Activated CD4-positive, alpha-beta memory T cell treated with anti-CD3 and anti-CD28 coated beads, Interleukin-2, amount 10 ng/mL, durations not matched to agents 7 days and 5 days (primary cell): ENCODE data around the gene PRKAA2. TPM values are rescaled to one million over a fixed set of nuclear protein-coding genes. Genes with fewer than 3 reads are reported as not detected.

Experiments used
- CTCF ChIA-PET: fragments of 350-600 bp; sonication (Branson Sonifier 250); formaldehyde crosslinking; loops from one replicate; lab custom pipeline; 2021; ENCODE audit warnings: antibody characterized with exemption, inconsistent platforms; lab: Charles Lee
- POLR2A ChIA-PET: fragments of 350-600 bp; sonication (Branson Sonifier 250); formaldehyde crosslinking; loops from one replicate; lab custom pipeline; 2021; ENCODE audit warnings: antibody characterized with exemption; lab: Charles Lee
- DNase-seq: peaks from one replicate; pipeline ENCODE4 v3.0.0-alpha.2; 2020
- H3K27ac Mint-ChIP-seq: one replicate; pipeline ENCODE4 v1.8.0; 2021; ENCODE audit warnings: mild to moderate bottlenecking, mixed read lengths
- H3K27me3 Mint-ChIP-seq: one replicate; pipeline ENCODE4 v1.8.0; 2021; ENCODE audit warnings: mixed read lengths
- H3K36me3 Mint-ChIP-seq: one replicate; pipeline ENCODE4 v1.8.0; 2021; ENCODE audit warnings: low read depth, mixed read lengths
- H3K4me1 Mint-ChIP-seq: one replicate; pipeline ENCODE4 v1.8.0; 2021; ENCODE audit warnings: mixed read lengths
- H3K4me3 Mint-ChIP-seq: one replicate; pipeline ENCODE4 v1.8.0; 2021; ENCODE audit warnings: mild to moderate bottlenecking, mixed read lengths
- H3K9me3 Mint-ChIP-seq: one replicate; pipeline ENCODE4 v1.8.0; 2021; ENCODE audit warnings: mixed read lengths
- total RNA-seq, 2 experiments: library from RNA; stranded (reverse); gene quantifications; one replicate each; pipeline ENCODE4 v1.2.3, GENCODE V29; 2021

The PRKAA2 gene
- total RNA-seq, 2 experiments from 2014 or later: not detected

DNA sequence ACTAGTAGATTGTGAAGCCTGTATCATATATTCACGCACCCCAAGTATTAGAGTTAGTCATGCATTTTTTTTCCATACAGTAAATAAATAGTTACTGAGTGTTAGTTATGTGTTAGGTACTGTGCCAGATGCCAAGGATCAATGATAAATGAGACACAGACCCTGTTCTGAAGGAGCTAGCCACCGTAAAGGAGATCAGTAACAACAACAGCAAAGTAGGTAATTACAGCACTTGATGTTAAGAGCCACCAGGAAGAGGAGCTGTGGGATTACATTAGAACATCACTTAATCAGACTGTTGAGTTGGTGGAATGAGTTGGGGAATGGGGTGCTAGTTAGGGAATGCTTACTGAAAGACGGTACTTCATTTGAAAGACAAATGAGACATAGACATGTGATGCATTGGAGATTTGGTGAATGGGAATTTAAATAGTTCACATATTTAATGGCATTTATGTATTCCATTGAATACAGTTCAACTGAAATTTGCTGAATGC is 21.0 kb downstream of the PRKAA2 start:
- Mint-ChIP-seq H3K27me3 (no peaks in the 10 kb centered on the region), H3K27ac (no peak overlapping the region), H3K4me1 (no peaks in the 10 kb centered on the region), H3K36me3 (no peaks in the 10 kb centered on the region), H3K4me3 (no peak overlapping the region), H3K9me3 (no peaks in the 10 kb centered on the region)
- POLR2A ChIA-PET: no interaction called here
- no peak for DNase-seq
- CTCF ChIA-PET: no interaction called here

DNA sequence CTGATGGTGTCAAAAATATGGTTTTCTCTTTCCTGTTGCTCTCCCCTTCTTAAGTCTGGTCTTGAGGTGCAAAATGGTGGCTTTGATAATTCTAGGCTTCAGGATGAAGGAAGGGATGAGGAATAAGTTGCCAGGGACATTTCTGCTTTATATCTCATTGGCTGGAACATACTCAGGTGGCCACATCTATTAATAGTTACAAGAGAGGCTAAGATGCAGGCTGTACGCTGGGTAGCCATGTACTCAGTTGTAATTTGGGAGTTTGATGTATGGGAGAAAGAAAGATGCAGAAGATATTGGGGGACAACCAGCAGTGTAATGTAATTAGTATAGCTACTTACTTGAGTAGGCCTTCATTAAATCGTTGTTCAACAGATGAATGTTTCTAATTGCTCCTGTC is 25.2 kb downstream of the PRKAA2 start:
- Mint-ChIP-seq H3K9me3 (no peaks in the 10 kb centered on the region), H3K27ac (no peak overlapping the region), H3K4me3 (no peak overlapping the region), H3K27me3 (peaks cover 2% of the 10 kb centered on the region), H3K36me3 (no peaks in the 10 kb centered on the region), H3K4me1 (no peaks in the 10 kb centered on the region)
- no peak for DNase-seq
- ChIA-PET POLR2A (no interaction called here), CTCF (no interaction called here)

GRCh38 chr1:56671085-56671484 is 26.0 kb downstream of the PRKAA2 start:
- H3K4me3 Mint-ChIP-seq: no peak overlapping the region
- no peaks in the 10 kb centered on the region for H3K4me1 Mint-ChIP-seq
- ChIA-PET POLR2A (no interaction called here), CTCF (no interaction called here)
- peaks cover 2% of the 10 kb centered on the region for H3K27me3 Mint-ChIP-seq
- H3K36me3 Mint-ChIP-seq: no peaks in the 10 kb centered on the region
- DNase-seq: no peak
- H3K9me3 Mint-ChIP-seq: no peaks in the 10 kb centered on the region
- no peak overlapping the region for H3K27ac Mint-ChIP-seq

- ChIA-PET POLR2A (no interaction called here), CTCF (no interaction called here)
- DNase-seq: no peak
- Mint-ChIP-seq H3K27ac (no peak overlapping the region), H3K9me3 (no peaks in the 10 kb centered on the region), H3K4me1 (no peaks in the 10 kb centered on the region), H3K27me3 (peaks cover 2% of the 10 kb centered on the region), H3K4me3 (no peak overlapping the region), H3K36me3 (no peaks in the 10 kb centered on the region)
Measured at GRCh38 chr1:56671542-56671941, 26.4 kb downstream of the PRKAA2 start.

GRCh38 chr1:56672579-56672978 is 27.5 kb downstream of the PRKAA2 start:
- POLR2A ChIA-PET: no interaction called here
- Mint-ChIP-seq H3K27ac (no peak overlapping the region), H3K4me1 (no peaks in the 10 kb centered on the region), H3K4me3 (no peak overlapping the region), H3K9me3 (no peaks in the 10 kb centered on the region), H3K27me3 (peaks cover 2% of the 10 kb centered on the region), H3K36me3 (no peaks in the 10 kb centered on the region)
- DNase-seq: no peak
- CTCF ChIA-PET: no interaction called here

- Mint-ChIP-seq H3K36me3 (no peaks in the 10 kb centered on the region), H3K9me3 (no peaks in the 10 kb centered on the region), H3K27me3 (peaks cover 2% of the 10 kb centered on the region), H3K4me3 (no peak overlapping the region), H3K27ac (no peak overlapping the region), H3K4me1 (no peaks in the 10 kb centered on the region)
- ChIA-PET CTCF (no interaction called here), POLR2A (no interaction called here)
- DNase-seq: no peak
Measured at GRCh38 chr1:56675763-56676162, 30.6 kb downstream of the PRKAA2 start.

DNA sequence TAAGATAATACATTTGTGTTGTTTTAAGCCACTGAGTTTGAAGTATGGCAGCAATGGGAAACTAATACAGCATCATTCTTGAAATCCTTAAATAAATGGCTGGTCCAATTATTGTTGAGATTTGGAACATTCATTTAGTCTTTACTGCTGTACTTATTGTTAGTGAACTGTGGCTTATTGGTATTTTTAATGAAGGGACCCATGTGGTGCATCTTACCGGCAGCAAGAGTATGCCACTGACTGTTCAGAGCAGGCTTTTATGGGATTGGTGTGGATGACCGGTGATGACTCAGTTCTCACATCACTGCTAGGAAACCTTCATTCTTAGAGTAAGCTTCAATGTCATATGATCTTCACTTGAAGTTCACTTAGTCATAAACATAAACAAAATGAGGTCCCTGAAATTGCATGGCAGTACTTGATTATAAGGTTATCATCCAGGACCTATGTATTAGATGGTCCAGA is 31.5 kb downstream of the PRKAA2 start:
- H3K27ac Mint-ChIP-seq: no peak overlapping the region
- peaks cover 2% of the 10 kb centered on the region for H3K27me3 Mint-ChIP-seq
- POLR2A ChIA-PET: no interaction called here
- DNase-seq: no peak
- H3K4me3 Mint-ChIP-seq: no peak overlapping the region
- H3K36me3 Mint-ChIP-seq: no peaks in the 10 kb centered on the region
- CTCF ChIA-PET: no interaction called here
- no peaks in the 10 kb centered on the region for H3K9me3 Mint-ChIP-seq
- H3K4me1 Mint-ChIP-seq: no peaks in the 10 kb centered on the region

- DNase-seq: no peak
- no peaks in the 10 kb centered on the region for H3K36me3 Mint-ChIP-seq
- H3K27me3 Mint-ChIP-seq: no peaks in the 10 kb centered on the region
- H3K27ac Mint-ChIP-seq: no peak overlapping the region
- H3K9me3 Mint-ChIP-seq: no peaks in the 10 kb centered on the region
- H3K4me1 Mint-ChIP-seq: peaks cover 2% of the 10 kb centered on the region
- ChIA-PET POLR2A (no interaction called here), CTCF (no interaction called here)
- no peak overlapping the region for H3K4me3 Mint-ChIP-seq
Measured at GRCh38 chr1:56683569-56683968, 38.5 kb downstream of the PRKAA2 start.

DNA sequence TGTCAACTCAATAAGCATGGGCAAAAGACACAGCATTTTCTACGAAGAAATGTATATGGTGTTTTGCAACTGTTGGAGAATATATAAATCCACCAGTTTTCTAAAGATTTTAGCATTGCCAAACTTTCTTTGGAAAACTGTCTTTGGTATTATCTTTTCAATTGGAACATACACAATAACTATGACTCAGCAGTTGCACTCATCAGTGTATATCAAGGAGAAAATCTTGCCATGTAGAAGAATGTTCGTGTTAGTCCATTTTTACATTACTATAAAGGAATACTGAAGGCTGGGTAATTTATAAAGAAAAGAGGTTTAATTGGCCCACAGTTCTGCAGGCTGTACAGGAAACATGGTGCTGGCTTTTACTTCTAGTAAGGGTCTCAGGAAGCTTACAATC is 41.1 kb downstream of the PRKAA2 start:
- Mint-ChIP-seq H3K9me3 (no peaks in the 10 kb centered on the region), H3K36me3 (no peaks in the 10 kb centered on the region), H3K27me3 (no peaks in the 10 kb centered on the region), H3K4me3 (no peak overlapping the region), H3K27ac (no peak overlapping the region), H3K4me1 (peaks cover 2% of the 10 kb centered on the region)
- DNase-seq: no peak
- ChIA-PET POLR2A (no interaction called here), CTCF (no interaction called here)

- Mint-ChIP-seq H3K9me3 (no peaks in the 10 kb centered on the region), H3K4me1 (peaks cover 2% of the 10 kb centered on the region), H3K36me3 (no peaks in the 10 kb centered on the region), H3K27me3 (no peaks in the 10 kb centered on the region), H3K27ac (no peak overlapping the region), H3K4me3 (no peak overlapping the region)
- ChIA-PET CTCF (no interaction called here), POLR2A (no interaction called here)
- DNase-seq: no peak
Measured at GRCh38 chr1:56688522-56689026, 43.5 kb downstream of the PRKAA2 start.

DNA sequence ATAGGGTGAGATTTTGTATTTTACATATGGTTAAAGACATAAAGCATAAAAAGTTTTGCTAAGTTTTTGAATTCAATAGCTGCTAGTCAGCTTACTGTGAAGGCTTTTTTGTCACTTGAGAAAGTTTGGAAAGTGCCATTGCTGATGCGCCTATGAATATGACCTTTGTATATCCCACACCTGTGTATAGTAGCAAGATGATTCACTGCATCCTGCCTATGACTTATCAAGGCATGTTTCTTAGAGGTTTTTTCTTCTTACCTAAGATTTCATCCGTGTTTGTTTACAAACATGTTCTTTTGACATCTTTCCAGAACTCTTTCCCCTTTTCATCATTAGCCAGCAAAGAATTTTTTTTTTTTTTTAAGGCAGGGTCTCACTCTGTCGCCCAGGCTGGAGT is 51.5 kb downstream of the PRKAA2 start:
- H3K36me3 Mint-ChIP-seq: no peaks in the 10 kb centered on the region
- H3K27ac Mint-ChIP-seq: no peak overlapping the region
- ChIA-PET POLR2A (no interaction called here), CTCF (interaction anchor here (0.9 kb wide), 1 partner anchor 13 kb away, joined by 3 read pairs; no protein-coding TSS in a partner anchor)
- H3K9me3 Mint-ChIP-seq: no peaks in the 10 kb centered on the region
- no peak overlapping the region for H3K4me3 Mint-ChIP-seq
- H3K4me1 Mint-ChIP-seq: no peaks in the 10 kb centered on the region
- no peak for DNase-seq
- no peaks in the 10 kb centered on the region for H3K27me3 Mint-ChIP-seq

DNA sequence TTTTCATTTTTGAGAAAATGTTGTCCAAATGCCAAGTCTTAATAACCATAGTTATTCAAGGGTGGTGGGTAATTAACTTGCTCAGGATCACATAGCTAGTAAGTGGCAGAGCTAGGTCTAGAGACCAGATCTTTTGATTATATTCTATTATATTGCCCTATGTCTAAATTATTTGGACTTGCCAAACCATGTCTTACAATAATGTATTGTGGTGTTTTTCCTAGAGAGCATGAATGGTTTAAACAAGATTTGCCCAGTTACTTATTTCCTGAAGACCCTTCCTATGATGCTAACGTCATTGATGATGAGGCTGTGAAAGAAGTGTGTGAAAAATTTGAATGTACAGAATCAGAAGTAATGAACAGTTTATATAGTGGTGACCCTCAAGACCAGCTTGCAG is 58.6 kb downstream of the PRKAA2 start:
- Mint-ChIP-seq H3K4me3 (no peak overlapping the region), H3K27me3 (peaks cover 3% of the 10 kb centered on the region), H3K9me3 (no peaks in the 10 kb centered on the region), H3K4me1 (no peaks in the 10 kb centered on the region), H3K27ac (no peak overlapping the region), H3K36me3 (no peaks in the 10 kb centered on the region)
- no peak for DNase-seq
- CTCF ChIA-PET: no interaction called here
- POLR2A ChIA-PET: no interaction called here

- H3K9me3 Mint-ChIP-seq: no peaks in the 10 kb centered on the region
- H3K36me3 Mint-ChIP-seq: no peaks in the 10 kb centered on the region
- peaks cover 12% of the 10 kb centered on the region for H3K27me3 Mint-ChIP-seq
- H3K4me3 Mint-ChIP-seq: no peak overlapping the region
- no peak overlapping the region for H3K27ac Mint-ChIP-seq
- no peak for DNase-seq
- POLR2A ChIA-PET: no interaction called here
- CTCF ChIA-PET: no interaction called here
- no peaks in the 10 kb centered on the region for H3K4me1 Mint-ChIP-seq
Measured at GRCh38 chr1:56707379-56707778, 62.3 kb downstream of the PRKAA2 start.

DNA sequence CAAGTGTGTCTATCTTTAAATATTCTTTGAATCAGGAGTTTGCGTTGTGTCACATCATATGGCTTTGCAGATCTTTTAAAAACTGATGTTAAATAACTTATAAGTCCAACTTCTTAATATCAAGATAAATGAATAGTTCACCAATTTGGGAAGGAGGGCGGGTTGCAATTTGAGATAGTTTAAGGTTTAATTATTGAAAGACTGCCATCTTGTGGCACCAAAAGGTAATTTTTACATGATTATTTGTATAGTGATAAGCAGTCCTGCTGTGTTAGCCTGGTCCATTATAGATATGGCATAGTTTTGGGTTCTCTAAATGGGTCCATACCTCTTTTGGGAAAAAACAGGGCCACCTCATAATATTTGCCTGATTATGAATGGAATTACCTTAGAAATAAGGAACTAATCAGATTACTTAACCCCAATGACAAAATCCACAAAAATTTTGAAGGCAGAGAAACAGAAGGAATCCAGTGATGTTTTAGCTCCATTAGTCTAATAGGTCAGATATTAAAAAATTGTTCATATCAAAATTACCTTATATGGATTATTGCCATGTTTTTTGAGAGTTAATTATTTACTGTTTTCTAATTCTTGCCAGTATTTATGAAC is 64.3 kb downstream of the PRKAA2 start:
- H3K27ac Mint-ChIP-seq: no peak overlapping the region
- H3K9me3 Mint-ChIP-seq: no peaks in the 10 kb centered on the region
- no peaks in the 10 kb centered on the region for H3K4me1 Mint-ChIP-seq
- POLR2A ChIA-PET: no interaction called here
- no peak for DNase-seq
- H3K36me3 Mint-ChIP-seq: no peaks in the 10 kb centered on the region
- peaks cover 14% of the 10 kb centered on the region for H3K27me3 Mint-ChIP-seq
- CTCF ChIA-PET: interaction anchor here (0.9 to 1.1 kb wide), 4 partner anchors 9 to 301 kb away, joined by 3 read pairs; no protein-coding TSS in a partner anchor
- H3K4me3 Mint-ChIP-seq: no peak overlapping the region
